Activated effector memory CD4-positive, alpha-beta T cell treated with anti-CD3 and anti-CD28 coated beads, Interleukin-2, amount 50 U/mL, for 16 hours (primary cell): ENCODE data around the gene TIRAP.
"Not testable (repeated sequence)": the region's sequence is repeated elsewhere in the genome, so short reads cannot be mapped to it uniquely, and the experiment has no call there.

Experiments
- DNase-seq: peaks from one replicate; pipeline ENCODE4 v3.0.0-alpha.2; 2020

The TIRAP gene

GRCh38 chr11:126282736-126283591 is at the start of gene TIRAP:
Gene TIRAP (plus strand): TSS chr11:126283093. CDS start chr11:126290895, 7,802 bp downstream.
- peak; percentile 86 for DNase-seq

- no peak for DNase-seq
Observed at GRCh38 chr11:126233391-126233790, 49.5 kb upstream of the TIRAP start.

GRCh38 chr11:126246636-126247035 is 36.3 kb upstream of the TIRAP start:
- DNase-seq: no peak

- no peak for DNase-seq
Observed at GRCh38 chr11:126253265-126253664, 29.6 kb upstream of the TIRAP start.

GRCh38 chr11:126254819-126255218 is 28.1 kb upstream of the TIRAP start:
- DNase-seq: no peak

- DNase-seq: not testable (repeated sequence)
Observed at GRCh38 chr11:126255507-126255906, 27.4 kb upstream of the TIRAP start.

- DNase-seq: no peak
Observed at GRCh38 chr11:126256216-126256615, 26.7 kb upstream of the TIRAP start.

GRCh38 chr11:126257144-126257543 is 25.7 kb upstream of the TIRAP start:
- no peak for DNase-seq

- DNase-seq: no peak
Observed at GRCh38 chr11:126257764-126258163, 25.1 kb upstream of the TIRAP start.

- DNase-seq: no peak
Observed at GRCh38 chr11:126262216-126262615, 20.7 kb upstream of the TIRAP start.

GRCh38 chr11:126263489-126263888 is 19.4 kb upstream of the TIRAP start:
- DNase-seq: no peak

- DNase-seq: no peak
Observed at GRCh38 chr11:126265811-126266210, 17.1 kb upstream of the TIRAP start.

- DNase-seq: no peak
Observed at GRCh38 chr11:126267650-126268049, 15.2 kb upstream of the TIRAP start.

GRCh38 chr11:126268361-126268707 is 14.6 kb upstream of the TIRAP start:
- DNase-seq: no peak

GRCh38 chr11:126268708-126269579 is 13.9 kb upstream of the TIRAP start, which contains the start of the genes FOXRED1 and SRPRA:
Gene FOXRED1 (plus strand): TSS chr11:126269154. CDS start chr11:126269207, 53 bp downstream.
Gene SRPRA (minus strand): TSS chr11:126268895. CDS start chr11:126268804, 91 bp downstream.
- DNase-seq: peak; percentile 100

GRCh38 chr11:126277322-126277721 is 5.6 kb upstream of the TIRAP start:
- peak; percentile 59 for DNase-seq

- DNase-seq: peak; percentile 43
Observed at GRCh38 chr11:126277780-126278179, 5.1 kb upstream of the TIRAP start.

GRCh38 chr11:126279191-126279590 is 3.7 kb upstream of the TIRAP start:
- DNase-seq: no peak

GRCh38 chr11:126280595-126280994 is 2.3 kb upstream of the TIRAP start:
- DNase-seq: peak; percentile 61

GRCh38 chr11:126281245-126281644 is 1.6 kb upstream of the TIRAP start:
- DNase-seq: peak; percentile 47

- peak; percentile 53 for DNase-seq
Observed at GRCh38 chr11:126281666-126282175, 1.2 kb upstream of the TIRAP start.

- peak; percentile 78 for DNase-seq
Observed at GRCh38 chr11:126282361-126282735, 545 bp upstream of the TIRAP start.

GRCh38 chr11:126284829-126285228 is 1.9 kb downstream of the TIRAP start:
- DNase-seq: peak; percentile 92
